GM19372 (cell line): Measurements from ENCODE around the gene PEX3.
"Not testable (repeated sequence)": the region's sequence is repeated elsewhere in the genome, so short reads cannot be mapped to it uniquely, and the experiment has no call there.

Experiments used
- ATAC-seq: cut with Tn5 transposase; IDR thresholded peaks from one replicate; pipeline ENCODE4 v1.9.1; 2021; ENCODE audit warnings: mild to moderate bottlenecking, low read depth, moderate library complexity; ENCODE audit not compliant: unreplicated experiment

Gene PEX3

DNA sequence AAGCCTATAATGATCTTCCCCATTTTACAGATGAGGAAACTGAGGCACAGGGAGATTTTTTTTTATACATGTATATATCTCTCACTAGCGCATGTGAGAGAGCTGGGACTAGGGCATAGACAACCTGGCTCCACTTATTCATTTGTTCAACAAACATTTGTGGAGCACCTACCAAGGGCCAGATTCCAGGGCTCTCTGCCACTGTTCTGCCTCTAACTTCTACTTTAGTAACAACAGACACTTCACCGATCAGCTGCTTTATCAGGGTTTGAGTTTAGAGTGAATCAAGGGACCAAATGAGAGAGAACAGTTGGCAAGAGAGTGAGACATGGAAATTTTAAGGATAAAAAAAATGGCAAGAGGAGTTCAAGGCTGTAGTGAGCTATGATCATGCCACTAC lies 7.5 kb upstream of the PEX3 start:
- ATAC-seq = no peak

GRCh38 chr6:143447865-143448264 lies 2.7 kb upstream of the PEX3 start:
- not testable (repeated sequence) for ATAC-seq

DNA sequence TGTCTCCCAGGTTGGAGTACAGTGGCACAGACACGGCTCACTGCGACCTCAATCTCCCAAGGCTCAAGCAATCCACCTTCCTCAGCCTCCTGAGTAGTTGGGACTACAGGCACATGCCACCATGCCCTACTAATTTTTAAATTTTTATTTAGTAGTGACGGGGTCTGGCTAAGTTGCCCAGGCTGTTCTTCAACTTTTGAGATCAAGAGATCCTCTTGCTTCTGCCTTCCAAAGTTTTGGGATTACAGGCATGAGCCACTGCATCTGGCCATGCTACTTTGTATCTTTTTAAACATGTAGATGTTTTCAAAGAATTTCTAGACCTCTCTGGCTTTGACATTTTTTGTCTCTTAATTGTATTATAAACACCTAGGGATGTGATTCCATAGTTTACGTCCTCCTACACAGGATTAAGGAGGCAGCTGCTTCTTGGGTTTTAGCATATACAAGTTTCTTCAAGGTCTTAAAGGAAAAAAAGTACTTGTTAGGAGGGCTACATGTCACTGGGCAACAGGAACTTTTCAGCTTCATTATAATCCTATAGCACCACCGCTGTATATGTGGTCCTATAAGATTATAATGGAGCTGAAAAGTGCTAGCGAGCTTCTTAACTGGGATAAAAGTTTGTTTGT lies 1.4 kb upstream of the PEX3 start:
- no peak for ATAC-seq

- peak; percentile 2 for ATAC-seq
Observed at GRCh38 chr6:143449714-143450452, 722 bp upstream of the PEX3 start.

DNA sequence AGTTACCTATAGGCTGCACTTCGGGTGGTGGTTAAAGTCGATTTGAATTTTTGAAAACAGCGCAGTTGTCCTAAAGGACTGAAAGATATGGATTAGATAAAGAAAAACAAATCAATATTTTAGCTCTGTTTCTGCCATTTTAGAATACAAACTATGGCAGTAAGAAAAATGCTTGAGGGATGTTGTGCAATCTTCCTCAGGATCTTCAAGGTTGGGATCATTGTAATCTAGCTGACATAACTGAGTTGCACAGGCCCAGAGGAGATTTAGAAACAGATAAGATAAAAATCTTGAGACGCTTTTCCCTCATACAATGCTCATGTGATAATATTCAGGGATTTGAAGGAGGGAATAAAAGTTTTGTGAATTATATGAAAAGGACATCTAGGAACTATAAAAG lies 926 bp downstream of the PEX3 start:
- no peak for ATAC-seq

DNA sequence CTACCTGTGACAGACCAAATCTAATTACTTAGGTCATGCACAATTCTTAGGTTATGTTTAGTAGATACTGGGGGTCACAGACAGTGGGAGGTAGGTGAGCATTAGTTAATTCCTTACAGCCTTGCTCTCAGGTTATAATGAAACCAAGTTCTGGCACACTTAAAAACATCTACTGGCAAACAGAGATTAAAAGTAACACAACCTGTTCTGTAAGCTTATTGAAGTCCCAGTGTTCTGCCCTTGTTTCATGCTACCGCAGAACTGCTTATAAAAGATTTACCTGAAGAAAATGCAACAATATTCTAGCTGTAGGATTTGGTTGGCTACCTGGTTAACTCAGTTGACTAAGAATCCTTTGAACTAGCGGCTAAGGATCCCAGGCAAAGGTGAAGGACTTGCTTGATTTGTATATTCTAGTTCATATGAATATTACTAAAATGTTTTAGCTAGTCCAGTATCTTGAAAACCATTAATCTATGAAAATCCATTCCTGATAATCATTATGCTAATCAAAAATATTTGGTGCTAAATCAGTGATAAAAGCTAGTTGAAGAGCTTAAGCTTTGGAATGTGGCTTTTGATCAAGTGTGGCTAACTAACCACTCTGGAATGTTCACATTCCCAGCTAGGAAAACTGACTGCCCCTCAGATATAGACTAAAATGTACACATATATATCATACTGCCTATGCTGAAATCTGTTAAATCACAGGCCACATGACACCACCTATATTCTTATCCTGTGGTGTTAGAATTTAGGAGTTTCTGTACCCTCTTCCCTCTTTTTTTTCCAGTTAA lies 7.2 kb downstream of the PEX3 start:
- ATAC-seq = no peak

DNA sequence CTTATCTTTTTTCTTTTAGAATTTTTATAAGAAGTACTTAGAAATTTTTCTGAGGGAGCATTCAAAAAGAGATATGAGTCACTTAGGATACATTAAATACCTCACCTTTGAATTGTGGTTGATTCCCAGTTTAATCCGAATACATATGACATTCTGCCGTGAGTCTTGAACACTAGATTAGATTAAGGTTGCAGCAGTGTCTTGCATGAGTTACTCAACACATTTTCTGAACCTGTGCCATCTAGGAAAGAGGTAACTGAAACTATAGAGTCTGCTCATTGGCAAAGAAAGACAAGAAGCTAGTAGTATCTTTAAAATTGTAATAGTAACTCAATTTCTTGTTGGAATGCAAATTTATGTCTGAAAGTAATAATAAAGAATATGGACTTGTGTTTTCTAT lies 14.9 kb downstream of the PEX3 start:
- no peak for ATAC-seq

DNA sequence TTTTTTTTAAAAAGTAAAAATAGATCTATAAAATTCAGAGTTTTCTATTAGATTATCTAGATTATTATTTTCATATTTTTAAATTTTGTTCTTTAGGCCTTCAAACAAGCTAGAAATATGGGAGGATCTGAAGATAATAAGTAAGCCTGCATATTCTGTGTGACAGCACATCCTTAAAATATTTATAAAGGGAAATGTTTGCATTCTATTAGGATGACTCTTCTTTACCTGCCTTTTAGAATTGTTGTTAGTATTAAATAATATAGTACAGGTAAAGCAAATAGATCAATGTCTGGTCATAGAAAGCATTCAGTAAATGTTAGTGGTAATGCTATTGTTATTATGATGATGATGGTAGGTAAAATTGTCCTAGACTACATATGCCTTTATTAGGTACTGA lies 17.4 kb downstream of the PEX3 start:
- ATAC-seq = no peak

GRCh38 chr6:143468823-143469222 lies 18.2 kb downstream of the PEX3 start:
- ATAC-seq = not testable (repeated sequence)

- no peak for ATAC-seq
Observed at GRCh38 chr6:143471822-143472221, 21.2 kb downstream of the PEX3 start.

- no peak for ATAC-seq
Observed at GRCh38 chr6:143476545-143476944, 25.9 kb downstream of the PEX3 start.

DNA sequence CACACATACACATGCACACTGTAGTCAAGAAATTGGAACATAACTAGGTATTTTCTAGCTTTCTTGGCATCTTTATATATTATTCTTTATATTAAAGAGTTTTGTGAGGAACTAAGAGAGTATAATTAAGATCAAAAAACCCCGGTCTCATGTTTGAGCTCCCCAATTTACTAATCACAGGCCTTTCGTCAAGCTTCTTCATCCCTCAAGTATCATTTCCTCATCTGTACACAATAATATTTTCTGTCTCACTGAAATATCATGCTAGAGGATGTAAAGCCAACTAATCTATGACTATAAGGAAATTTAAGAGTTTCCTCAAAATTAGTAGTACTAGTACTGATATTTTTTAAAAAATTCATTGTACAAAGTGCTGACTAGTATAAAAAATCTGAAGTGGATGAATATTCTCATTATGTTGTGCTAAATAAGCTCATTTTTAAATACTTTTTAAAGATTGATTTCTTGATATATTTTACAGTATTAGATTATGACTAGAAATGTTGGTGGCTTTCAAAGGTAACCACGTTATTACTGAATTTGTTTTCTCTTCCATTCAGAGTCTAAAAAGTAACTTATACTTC lies 28.0 kb downstream of the PEX3 start:
- ATAC-seq = no peak

GRCh38 chr6:143482593-143482992 lies 32.0 kb downstream of the PEX3 start:
- ATAC-seq = no peak

- ATAC-seq = no peak
Observed at GRCh38 chr6:143485967-143486366, 35.4 kb downstream of the PEX3 start.

DNA sequence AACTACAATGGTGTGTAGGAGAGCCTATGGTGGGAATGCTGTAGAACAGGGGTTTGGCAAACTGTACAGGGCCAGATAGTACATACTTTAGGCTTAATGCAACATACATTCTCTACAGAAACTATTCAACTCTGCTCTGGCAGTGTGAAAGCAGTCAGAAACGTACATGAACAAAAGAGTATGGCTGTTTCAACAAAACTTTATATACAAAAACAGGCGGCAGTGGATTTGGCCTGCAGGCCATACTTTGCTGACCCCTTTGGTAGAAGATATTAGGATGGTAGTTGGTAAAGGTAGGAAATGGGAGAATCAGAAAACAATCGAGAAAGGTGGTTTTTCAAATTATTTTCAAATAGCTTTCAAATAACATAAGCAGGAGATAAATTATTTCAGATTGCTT lies 36.1 kb downstream of the PEX3 start:
- ATAC-seq = no peak

DNA sequence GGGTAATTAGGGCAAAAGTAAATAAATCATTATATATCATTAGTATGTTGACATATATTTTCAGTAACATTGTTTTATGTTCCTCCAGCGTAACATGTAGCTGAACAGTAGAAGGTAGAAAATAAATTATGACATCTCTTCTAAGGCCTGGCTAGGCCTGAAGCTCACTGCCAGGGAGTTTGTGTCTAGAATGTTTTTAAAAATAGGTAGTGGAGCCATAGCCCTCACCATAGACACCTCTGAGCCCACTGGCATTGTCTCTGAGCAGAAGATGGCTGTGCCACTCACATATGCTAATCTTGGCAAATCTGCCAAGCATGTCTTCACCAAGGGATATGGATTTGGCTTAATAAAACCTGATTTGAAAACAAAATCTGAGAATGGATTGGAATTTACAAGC lies 39.6 kb downstream of the PEX3 start:
- ATAC-seq = no peak

DNA sequence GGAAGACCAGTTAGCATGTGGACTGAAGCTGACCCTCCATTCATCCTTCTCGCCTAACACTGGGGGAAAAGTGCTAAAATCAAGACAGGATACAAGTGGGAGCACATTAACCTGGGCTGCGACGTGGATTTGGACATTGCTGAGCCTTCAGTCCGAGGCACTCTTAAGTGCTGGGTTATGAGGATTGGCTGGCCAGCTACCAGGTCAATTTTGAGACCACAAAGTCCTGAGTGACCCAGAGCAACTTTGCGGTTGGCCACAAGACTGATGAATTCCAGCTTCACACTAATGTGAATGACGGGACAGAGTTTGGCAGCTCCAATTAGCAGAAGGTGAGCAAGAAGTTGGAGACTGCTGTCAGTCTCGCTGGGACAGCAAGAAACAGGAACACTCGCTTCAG lies 40.2 kb downstream of the PEX3 start:
- no peak for ATAC-seq

DNA sequence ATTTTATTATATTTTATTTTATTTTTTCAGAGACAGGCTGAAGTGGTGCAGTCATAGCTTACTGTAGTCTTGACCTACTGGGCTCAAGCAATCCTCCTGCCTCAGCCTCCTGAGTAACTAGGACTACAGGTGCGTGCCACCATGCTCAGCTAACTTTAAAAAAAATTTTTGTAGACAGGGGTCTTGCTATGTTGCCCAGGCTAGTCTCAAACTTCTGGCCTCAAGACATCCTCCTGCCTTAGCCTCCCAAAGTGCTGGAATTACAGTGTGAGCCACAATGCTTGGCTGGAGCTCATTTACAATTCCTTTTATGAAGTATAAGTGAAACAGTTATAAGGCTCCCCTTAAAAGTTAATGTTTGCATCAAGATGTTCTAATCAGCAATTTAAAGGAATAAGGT lies 46.4 kb downstream of the PEX3 start:
- ATAC-seq = no peak

GRCh38 chr6:143498428-143498827 lies 47.8 kb downstream of the PEX3 start:
- no peak for ATAC-seq

- ATAC-seq = no peak
Observed at GRCh38 chr6:143501851-143502250, 51.2 kb downstream of the PEX3 start.

GRCh38 chr6:143504369-143504768 lies 53.8 kb downstream of the PEX3 start:
- ATAC-seq = no peak
